SK-N-MC (cell line): ENCODE data around the gene CETP.

Experiments
- EZH2 ChIP-seq: fragments of 200-600 bp; sonication (generic); IDR thresholded peaks from one replicate; pipeline ENCODE4 v1.6.1; 2017; ENCODE audit warnings: antibody characterized with exemption
- FOXP2 ChIP-seq: optimal IDR thresholded peaks from 2 replicates; pipeline ENCODE3; 2011; ENCODE audit warnings: mild to moderate bottlenecking, moderate library complexity; ENCODE audit not compliant: insufficient read depth; ENCODE audit errors: extremely low read length, control extremely low read depth
- POLR2AphosphoS5 ChIP-seq: IDR thresholded peaks from 2 replicates; pipeline ENCODE4 v1.6.1; 2012; ENCODE audit warnings: mild to moderate bottlenecking, low read depth, low read length, borderline replicate concordance

- TF ChIP-seq POLR2AphosphoS5 (no peak), EZH2 (no peak), FOXP2 (no peak)
These were observed 27.5 kb downstream of the CETP start, which contains the start of gene NLRC5 for GRCh38 chr16:56988948-56989945.
